Mesendoderm (in vitro differentiated cells): ENCODE measurements around the gene SEC24D.

Experiments used
- DNase-seq: peaks from one replicate; pipeline ENCODE4 v3.0.0; 2013
- H2AK5ac ChIP-seq: 2 replicates; pipeline ENCODE4 v1.6.1; 2013; ENCODE audit warnings: low read length, inconsistent platforms
- H2BK120ac ChIP-seq: 2 replicates; pipeline ENCODE4 v1.6.1; 2013; ENCODE audit warnings: low read depth, mild to moderate bottlenecking, low read length, moderate library complexity, mixed read lengths
- H2BK15ac ChIP-seq: replicated peaks from 2 replicates; pipeline ENCODE4 v1.6.1; 2013; ENCODE audit warnings: low read depth, mild to moderate bottlenecking, moderate library complexity
- H2BK5ac ChIP-seq: 2 replicates; pipeline ENCODE4 v1.6.1; 2013; ENCODE audit warnings: low read length, inconsistent platforms
- H3K18ac ChIP-seq: 2 replicates; pipeline ENCODE4 v1.6.1; 2013; ENCODE audit warnings: mild to moderate bottlenecking, low read length, mixed read lengths
- H3K23ac ChIP-seq: one replicate; pipeline ENCODE4 v1.6.1; 2013; ENCODE audit warnings: low read length
- H3K27ac ChIP-seq: 2 replicates; pipeline ENCODE4 v1.5.1; 2013; ENCODE audit warnings: low read depth, mild to moderate bottlenecking, inconsistent platforms, low read length, moderate library complexity
- H3K27me3 ChIP-seq: 2 replicates; pipeline ENCODE4 v1.6.1; 2013; ENCODE audit warnings: low read length, control low read depth, mild to moderate bottlenecking, inconsistent platforms; ENCODE audit not compliant: insufficient read depth, poor library complexity
- H3K36me3 ChIP-seq: 2 replicates; pipeline ENCODE4 v1.6.1; 2013; ENCODE audit warnings: low read length, inconsistent platforms; ENCODE audit not compliant: control insufficient read depth, insufficient read depth
- H3K4ac ChIP-seq: one replicate; pipeline ENCODE4 v1.6.1; 2013; ENCODE audit warnings: low read depth, mild to moderate bottlenecking, low read length, moderate library complexity
- H3K4me1 ChIP-seq: 2 replicates; pipeline ENCODE4 v1.6.1; 2013; ENCODE audit warnings: low read depth, low read length, inconsistent platforms; ENCODE audit not compliant: control insufficient read depth
- H3K4me2 ChIP-seq: 2 replicates; pipeline ENCODE4 v1.6.1; 2013; ENCODE audit warnings: low read length
- H3K4me3 ChIP-seq: 2 replicates; pipeline ENCODE4 v1.5.1; 2013; ENCODE audit warnings: mild to moderate bottlenecking, low read length
- H3K56ac ChIP-seq: one replicate; pipeline ENCODE4 v1.6.1; 2013; ENCODE audit warnings: low read length
- H3K79me1 ChIP-seq: 2 replicates; pipeline ENCODE4 v1.6.1; 2013; ENCODE audit warnings: low read length, inconsistent platforms
- H3K79me2 ChIP-seq: 2 replicates; pipeline ENCODE4 v1.6.1; 2013; ENCODE audit warnings: mild to moderate bottlenecking, low read length; ENCODE audit not compliant: control insufficient read depth, insufficient read depth
- H3K9ac ChIP-seq: 2 replicates; pipeline ENCODE4 v1.6.1; 2013; ENCODE audit warnings: low read length, inconsistent platforms
- H4K5ac ChIP-seq: one replicate; pipeline ENCODE4 v1.6.1; 2013; ENCODE audit warnings: low read length
- H4K8ac ChIP-seq: one replicate; pipeline ENCODE4 v1.6.1; 2013; ENCODE audit warnings: low read depth, mild to moderate bottlenecking, control low read depth, low read length, moderate library complexity
- WGBS: extraction: QIAGEN DNeasy Blood & Tissue Kit; methylation state at CpG from one replicate; pipeline ENCODE4 v1.1.7; 2013; ENCODE audit warnings: low lambda C conversion rate, missing lambda C conversion rate; ENCODE audit not compliant: insufficient coverage; ENCODE audit errors: extremely low coverage; 5-methylcytosine and 5-hydroxymethylcytosine counted together

SEC24D gene

GRCh38 chr4:118814058-118814457 is 21.9 kb downstream of the SEC24D start:
- Histone ChIP-seq H2BK5ac (no peak overlapping the region), H3K4me1 (no peaks in the 10 kb centered on the region), H3K79me1 (peaks cover 11% of the 10 kb centered on the region), H4K8ac (no peak overlapping the region), H3K27me3 (no peaks in the 10 kb centered on the region), H4K5ac (no peak overlapping the region), H3K23ac (no peak overlapping the region), H2AK5ac (no peak overlapping the region), H3K36me3 (peaks cover 12% of the 10 kb centered on the region), H3K4ac (no peak overlapping the region), H3K9ac (no peak overlapping the region), H3K27ac (no peak overlapping the region), H3K79me2 (peaks cover 1% of the 10 kb centered on the region), H3K4me3 (no peak overlapping the region), H3K18ac (no peak overlapping the region), H3K56ac (no peak overlapping the region), H2BK15ac (no peak overlapping the region), H2BK120ac (no peak overlapping the region), H3K4me2 (no peak overlapping the region)
- no peak for DNase-seq
- no CpG with 5 or more reads among the region's 4 CpGs for WGBS

- Histone ChIP-seq H2AK5ac (no peak overlapping the region), H3K56ac (no peak overlapping the region), H2BK15ac (no peak overlapping the region), H2BK120ac (no peak overlapping the region), H3K4me3 (no peak overlapping the region), H4K8ac (no peak overlapping the region), H3K27me3 (no peaks in the 10 kb centered on the region), H3K4me2 (no peak overlapping the region), H2BK5ac (no peak overlapping the region), H3K23ac (no peak overlapping the region), H3K27ac (no peak overlapping the region), H3K79me1 (peaks cover 11% of the 10 kb centered on the region), H3K9ac (no peak overlapping the region), H3K36me3 (peaks cover 12% of the 10 kb centered on the region), H3K4ac (no peak overlapping the region), H3K18ac (no peak overlapping the region), H3K4me1 (no peaks in the 10 kb centered on the region), H3K79me2 (peaks cover 1% of the 10 kb centered on the region), H4K5ac (no peak overlapping the region)
- DNase-seq: no peak
- no CpG with 5 or more reads among the region's 3 CpGs for WGBS
Observed at GRCh38 chr4:118813561-118813960, 22.4 kb downstream of the SEC24D start.

GRCh38 chr4:118811832-118812231 is 24.1 kb downstream of the SEC24D start:
- Histone ChIP-seq H3K4ac (no peak overlapping the region), H3K56ac (no peak overlapping the region), H3K79me1 (peaks cover 9% of the 10 kb centered on the region), H3K4me1 (no peaks in the 10 kb centered on the region), H2BK5ac (no peak overlapping the region), H3K79me2 (no peaks in the 10 kb centered on the region), H2BK15ac (no peak overlapping the region), H3K36me3 (peaks cover 12% of the 10 kb centered on the region), H3K27ac (no peak overlapping the region), H2AK5ac (no peak overlapping the region), H4K5ac (no peak overlapping the region), H3K18ac (no peak overlapping the region), H2BK120ac (no peak overlapping the region), H3K9ac (no peak overlapping the region), H4K8ac (no peak overlapping the region), H3K23ac (no peak overlapping the region), H3K4me3 (no peak overlapping the region), H3K4me2 (no peak overlapping the region), H3K27me3 (no peaks in the 10 kb centered on the region)
- no CpG with 5 or more reads among the region's 3 CpGs for WGBS
- DNase-seq: no peak

- Histone ChIP-seq H4K8ac (no peak overlapping the region), H3K56ac (no peak overlapping the region), H4K5ac (no peak overlapping the region), H3K9ac (no peak overlapping the region), H3K23ac (no peak overlapping the region), H2BK5ac (no peak overlapping the region), H3K36me3 (peaks cover 12% of the 10 kb centered on the region), H3K27me3 (no peaks in the 10 kb centered on the region), H3K4me2 (no peak overlapping the region), H3K4me3 (no peak overlapping the region), H2BK120ac (no peak overlapping the region), H3K4me1 (no peaks in the 10 kb centered on the region), H3K18ac (no peak overlapping the region), H3K79me2 (no peaks in the 10 kb centered on the region), H3K27ac (no peak overlapping the region), H2BK15ac (no peak overlapping the region), H2AK5ac (no peak overlapping the region), H3K79me1 (peaks cover 9% of the 10 kb centered on the region), H3K4ac (no peak overlapping the region)
- WGBS: no CpG with 5 or more reads among the region's 3 CpGs
- DNase-seq: no peak
Observed at GRCh38 chr4:118810991-118811764, 24.7 kb downstream of the SEC24D start.

GRCh38 chr4:118807659-118808058 is 28.3 kb downstream of the SEC24D start:
- Histone ChIP-seq H3K36me3 (peaks cover 13% of the 10 kb centered on the region), H3K4ac (no peak overlapping the region), H3K27ac (no peak overlapping the region), H2BK15ac (no peak overlapping the region), H2BK120ac (no peak overlapping the region), H3K56ac (no peak overlapping the region), H3K18ac (no peak overlapping the region), H3K4me3 (no peak overlapping the region), H3K27me3 (no peaks in the 10 kb centered on the region), H4K5ac (no peak overlapping the region), H3K79me2 (no peaks in the 10 kb centered on the region), H2BK5ac (no peak overlapping the region), H3K4me1 (no peaks in the 10 kb centered on the region), H2AK5ac (no peak overlapping the region), H4K8ac (no peak overlapping the region), H3K4me2 (no peak overlapping the region), H3K23ac (no peak overlapping the region), H3K9ac (no peak overlapping the region), H3K79me1 (peaks cover 7% of the 10 kb centered on the region)
- no peak for DNase-seq
- WGBS: no CpG with 5 or more reads among the region's 2 CpGs

- H3K18ac ChIP-seq: no peak overlapping the region
- H2BK120ac ChIP-seq: no peak overlapping the region
- H3K79me1 ChIP-seq: no peaks in the 10 kb centered on the region
- no peaks in the 10 kb centered on the region for H3K27me3 ChIP-seq
- H3K4ac ChIP-seq: no peak overlapping the region
- WGBS: no CpG with 5 or more reads among the region's 1 CpG
- no peak overlapping the region for H2BK15ac ChIP-seq
- H3K4me2 ChIP-seq: no peak overlapping the region
- no peak overlapping the region for H4K5ac ChIP-seq
- H3K4me1 ChIP-seq: no peaks in the 10 kb centered on the region
- H2AK5ac ChIP-seq: no peak overlapping the region
- DNase-seq: no peak
- no peak overlapping the region for H3K9ac ChIP-seq
- H2BK5ac ChIP-seq: no peak overlapping the region
- H3K27ac ChIP-seq: no peak overlapping the region
- no peak overlapping the region for H4K8ac ChIP-seq
- H3K56ac ChIP-seq: no peak overlapping the region
- no peak overlapping the region for H3K4me3 ChIP-seq
- H3K23ac ChIP-seq: no peak overlapping the region
- H3K36me3 ChIP-seq: peaks cover 7% of the 10 kb centered on the region
- H3K79me2 ChIP-seq: no peaks in the 10 kb centered on the region
Observed at GRCh38 chr4:118803253-118803652, 32.7 kb downstream of the SEC24D start.
